HuH-7.5 (cell line): ENCODE measurements around the gene GOLGA2.

ENCODE experiments used
- DNase-seq: peaks from one replicate; pipeline ENCODE4 v3.0.0; 2011; ENCODE audit warnings: low spot score

Gene GOLGA2

DNA sequence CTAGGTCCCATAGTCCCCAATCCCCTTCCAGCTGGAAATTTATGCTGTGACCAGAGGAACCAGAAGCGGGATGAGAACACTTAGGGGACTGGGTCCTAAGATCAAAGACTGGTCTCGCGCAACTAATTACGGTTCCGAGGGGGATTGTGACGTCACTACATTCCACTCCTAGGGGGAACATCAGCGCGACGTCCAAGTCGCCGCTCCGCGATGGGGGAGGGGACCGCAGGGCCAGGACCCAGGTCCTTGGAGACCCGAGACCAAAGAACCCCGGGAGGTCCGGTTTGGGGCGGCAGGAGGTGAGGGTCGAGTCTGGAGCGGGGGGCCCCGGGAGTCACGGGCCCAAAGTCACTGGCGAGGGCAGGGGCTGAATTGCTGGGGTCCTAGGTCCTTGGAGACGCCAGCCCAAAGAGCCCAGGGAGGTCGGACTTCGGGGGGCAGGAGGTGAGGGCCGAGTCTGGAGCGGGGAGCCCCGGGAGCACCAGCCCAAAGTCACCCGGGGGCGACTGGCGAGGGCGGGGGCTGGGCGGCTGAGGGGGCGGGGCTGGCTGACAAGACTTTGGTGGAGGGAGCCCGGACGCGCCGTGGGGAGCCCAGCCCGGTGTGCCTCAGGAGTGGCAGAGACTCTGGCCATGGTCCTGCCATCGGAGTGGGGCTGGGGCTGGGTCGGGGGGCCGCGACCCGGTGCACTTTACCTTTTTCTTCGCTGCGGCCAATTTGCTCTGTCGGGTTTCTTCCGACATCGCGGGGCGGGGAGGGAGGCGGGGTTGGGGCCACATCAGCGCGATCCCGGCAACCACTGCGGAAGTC is at the start of gene GOLGA2:
Gene GOLGA2, minus strand, starts transcription at position 810 of the 810 bp plus-strand sequence. Its CDS starts 31 bp downstream, at position 779.
- DNase-seq, result peak; percentile 66

GRCh38 chr9:128324401-128324800 is 48.6 kb upstream of the GOLGA2 start:
- no peak for DNase-seq

GRCh38 chr9:128323791-128324190 is 48.0 kb upstream of the GOLGA2 start:
- DNase-seq, result no peak

- no peak for DNase-seq
Observed at GRCh38 chr9:128323212-128323730, 47.5 kb upstream of the GOLGA2 start.

GRCh38 chr9:128322404-128323211 is 46.8 kb upstream of the GOLGA2 start, which contains the start of the genes COQ4 and TRUB2:
COQ4 (plus strand) TSS chr9:128322839; CDS start chr9:128322859, 20 bp downstream.
TRUB2 (minus strand) TSS chr9:128322447; CDS start chr9:128322408, 39 bp downstream.
- DNase-seq, result peak; percentile 96

DNA sequence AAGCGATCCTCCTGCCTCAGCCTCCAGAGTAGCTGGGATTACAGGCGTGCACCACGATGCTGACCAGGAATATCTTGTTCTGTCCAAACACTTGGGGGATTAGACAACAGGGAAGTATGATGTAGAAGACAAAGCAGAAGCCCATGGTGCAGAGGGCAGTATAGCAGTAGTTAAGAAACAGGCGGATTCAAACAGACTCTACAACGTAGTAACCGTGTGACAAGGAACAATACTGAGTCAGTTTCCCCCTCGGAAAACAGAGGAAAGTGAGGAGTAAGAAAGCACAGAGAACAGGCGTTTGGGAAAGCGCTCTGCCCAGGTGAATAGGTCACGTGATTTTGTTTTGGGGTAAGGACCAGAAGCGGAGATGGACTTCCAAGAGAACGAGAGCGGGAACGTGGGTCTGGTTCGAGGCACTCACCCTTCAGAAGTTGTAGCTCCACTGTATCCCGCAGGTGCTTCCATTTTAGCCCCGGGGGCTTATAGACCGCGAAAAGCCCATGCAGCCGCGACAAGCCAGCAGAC is 46.1 kb upstream of the GOLGA2 start:
- no peak for DNase-seq

DNA sequence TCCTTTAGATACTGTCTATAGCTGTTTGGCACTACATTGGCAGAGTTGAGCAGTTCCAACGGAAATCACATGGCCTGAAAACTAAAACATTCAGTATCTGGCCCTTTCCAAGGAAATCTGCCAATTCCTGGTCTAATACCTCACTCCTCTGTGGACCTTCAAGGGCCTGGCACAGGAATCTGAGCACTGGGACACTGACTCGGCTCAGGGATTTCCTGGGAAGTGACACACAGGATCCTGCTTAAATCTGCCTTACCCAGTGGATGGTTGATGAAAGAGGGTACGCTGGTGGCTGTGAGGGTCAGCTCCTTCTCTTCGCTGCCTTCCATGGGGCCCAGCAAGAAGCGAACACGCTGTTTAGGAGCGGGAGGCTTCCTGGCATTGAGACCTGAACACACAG is 45.5 kb upstream of the GOLGA2 start:
- no peak for DNase-seq

- no peak for DNase-seq
Observed at GRCh38 chr9:128317629-128318028, 41.8 kb upstream of the GOLGA2 start.

GRCh38 chr9:128316421-128316820 is 40.6 kb upstream of the GOLGA2 start:
- DNase-seq, result no peak

DNA sequence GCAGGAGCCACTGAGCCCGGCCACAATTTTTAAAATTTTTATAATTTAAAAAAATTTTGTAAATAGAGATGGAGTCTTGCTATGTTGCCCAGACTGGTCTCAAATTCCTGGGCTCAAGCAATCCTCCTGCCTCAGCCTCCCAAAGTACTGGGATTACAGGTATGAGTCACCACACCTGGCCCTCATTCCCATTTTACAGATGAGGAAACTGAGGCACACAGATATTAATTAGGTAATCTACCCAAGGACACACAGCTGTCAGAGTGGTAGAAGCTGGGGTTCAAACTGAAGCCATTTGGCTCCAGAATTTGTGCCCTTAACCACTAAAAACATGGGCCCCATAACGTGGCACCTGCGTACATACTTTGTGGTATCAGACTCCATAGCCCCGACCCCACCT is 38.9 kb upstream of the GOLGA2 start:
- DNase-seq, result no peak

- DNase-seq, result no peak
Observed at GRCh38 chr9:128310461-128310860, 34.7 kb upstream of the GOLGA2 start.

GRCh38 chr9:128309551-128309950 is 33.7 kb upstream of the GOLGA2 start:
- DNase-seq, result no peak

GRCh38 chr9:128304971-128305288 is 29.1 kb upstream of the GOLGA2 start:
- DNase-seq, result no peak

GRCh38 chr9:128304136-128304970 is 28.5 kb upstream of the GOLGA2 start:
- DNase-seq, result no peak

DNA sequence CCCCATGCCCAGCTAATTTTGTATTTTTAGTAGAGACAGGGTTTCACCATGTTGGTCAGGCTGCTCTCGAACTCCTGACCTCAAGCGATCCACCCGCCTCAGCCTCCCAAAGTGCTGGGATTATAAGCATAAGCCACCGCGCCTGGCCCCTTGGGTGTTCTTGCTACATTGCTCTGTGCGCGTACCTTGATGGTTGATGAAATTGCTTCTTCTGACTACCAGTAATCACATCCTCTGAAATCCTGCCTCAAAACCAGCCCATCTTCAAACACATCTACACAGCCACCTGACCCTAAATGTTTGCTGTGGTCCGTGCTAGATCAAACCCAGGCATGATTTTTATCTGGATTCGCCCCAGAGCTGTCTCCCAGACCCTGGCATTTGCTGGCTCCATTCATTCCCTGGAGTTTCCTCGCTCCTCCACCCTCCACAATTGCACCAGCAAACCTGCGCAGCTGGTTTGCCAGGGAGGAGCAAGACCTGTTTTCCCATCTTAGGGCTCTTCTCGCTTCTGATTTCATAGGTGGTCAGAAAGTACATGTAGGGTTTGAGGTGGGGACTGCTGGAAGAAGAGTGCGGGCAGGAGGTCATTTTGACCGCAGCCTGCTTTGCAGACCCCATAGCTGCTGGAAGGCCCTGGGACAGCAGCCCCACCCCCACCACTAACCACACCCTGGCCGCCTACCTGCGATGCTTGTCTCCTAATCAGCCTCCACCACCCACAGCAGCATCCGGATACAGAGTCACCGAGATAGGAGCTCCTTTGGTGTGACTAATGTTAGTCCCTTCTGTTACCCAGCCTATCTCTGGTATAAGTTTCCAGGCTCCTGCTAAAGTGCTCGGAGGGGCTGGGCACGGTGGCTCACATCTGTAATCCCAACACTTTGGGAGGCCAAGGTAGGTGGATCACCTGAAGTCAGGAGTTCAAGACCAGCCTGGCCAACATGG is 23.0 kb upstream of the GOLGA2 start:
- no peak for DNase-seq

DNA sequence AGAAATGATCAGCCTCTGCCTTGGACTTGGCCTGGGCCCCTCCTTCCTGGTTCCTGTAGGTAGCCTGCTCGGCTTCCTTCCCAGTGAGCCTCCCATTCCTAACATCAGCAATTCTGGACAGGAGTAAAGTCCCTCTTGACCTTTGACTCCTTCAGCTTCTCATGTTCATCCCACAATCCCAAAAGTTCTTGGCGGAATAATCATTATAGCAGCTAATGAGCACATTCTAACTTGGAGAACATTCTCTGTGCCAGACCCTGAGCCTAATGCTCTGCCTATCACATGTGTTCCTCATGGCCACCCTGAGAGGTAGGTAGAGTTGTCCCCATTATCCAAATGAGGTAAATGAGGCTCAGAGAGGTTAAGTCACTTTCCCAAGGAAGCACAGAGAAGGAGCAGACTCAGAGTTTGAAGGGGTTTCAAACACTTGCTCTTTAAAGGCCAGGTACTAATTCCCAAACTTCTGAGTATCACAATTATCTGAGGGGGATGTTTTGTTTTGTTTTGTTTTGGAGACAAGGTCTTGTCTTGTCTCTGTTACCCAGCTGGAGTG is 21.5 kb upstream of the GOLGA2 start:
- DNase-seq, result no peak

GRCh38 chr9:128296340-128297220 is 20.8 kb upstream of the GOLGA2 start:
- DNase-seq, result no peak

DNA sequence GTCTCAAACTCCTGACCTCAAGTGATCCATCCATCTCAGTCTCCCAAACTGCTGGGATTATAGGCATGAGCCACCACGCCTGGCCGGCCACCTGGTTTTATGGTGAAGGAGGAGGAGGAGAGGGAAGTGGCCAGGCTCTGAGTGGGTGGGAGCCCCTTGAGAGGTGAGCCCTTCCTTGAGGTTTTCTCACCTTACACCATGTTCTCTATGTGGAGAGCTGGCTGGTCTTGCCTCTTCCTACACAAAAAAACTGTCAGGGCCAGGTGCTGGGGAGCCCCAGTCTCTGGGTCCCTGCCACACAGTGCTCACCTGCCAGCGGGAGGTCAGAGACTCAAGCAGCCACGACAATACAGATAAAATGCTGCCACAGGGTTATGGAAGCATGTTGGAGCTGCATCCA is 18.3 kb upstream of the GOLGA2 start:
- DNase-seq, result no peak

- no peak for DNase-seq
Observed at GRCh38 chr9:128293091-128293490, 17.3 kb upstream of the GOLGA2 start.
